ENCODE measurements around the gene USP4.
"Not testable (repeated sequence)": the region's sequence is repeated elsewhere in the genome, so short reads cannot be mapped to it uniquely, and the experiment has no call there.

Gene USP4

GRCh38 chr3:49244581-49245205 lies 95.2 kb downstream of the USP4 start:
- peak; percentile 41 to 79 for DNase-seq

- not testable (repeated sequence) for DNase-seq
Observed at GRCh38 chr3:49240091-49240490, 99.8 kb downstream of the USP4 start.

GRCh38 chr3:49238274-49239127 lies 101.4 kb downstream of the USP4 start:
- DNase-seq = peak; percentile 92 to 99

- no peak for DNase-seq
Observed at GRCh38 chr3:49237344-49237743, 102.5 kb downstream of the USP4 start.

GRCh38 chr3:49236226-49236625 lies 103.6 kb downstream of the USP4 start:
- no peak for DNase-seq

GRCh38 chr3:49228817-49229216 lies 111.0 kb downstream of the USP4 start:
- not testable (repeated sequence) for DNase-seq
